K562 (cell line): ENCODE measurements around the gene RFX3. TPM values are rescaled to one million over a fixed set of nuclear protein-coding genes. Genes with fewer than 3 reads are reported as not detected.

Experiments
- ATAC-seq: fragments of 200-7000 bp; cut with Tn5 transposase; 3 replicates; pipeline ENCODE4 v1.9.1; 2020; ENCODE audit warnings: moderate library complexity
- BruUV-seq: library from RNA; stranded (reverse); fragments of 400-500 nt; replicated peaks from 2 replicates; lab custom pipeline; 2021; lab: Mats Ljungman, UMichigan
- CTCF ChIA-PET: fragments of 300-600 bp; formaldehyde crosslinking; extraction: SDS; loops from one replicate; lab custom pipeline; 2021; ENCODE audit warnings: low intra/inter-chr PET ratio; lab: Yijun Ruan, JAX
- POLR2A ChIA-PET: fragments of 300-600, 350-650 bp; sonication (Branson Sonifier 250); formaldehyde crosslinking; extraction: SDS; loops from one replicate; lab custom pipeline; 2021; ENCODE audit warnings: antibody characterized with exemption, inconsistent platforms; lab: Yijun Ruan, JAX
- DNase-seq, 4 experiments: peaks; one replicate each; pipeline versions ENCODE4 v3.0.0 to v3.0.0-alpha.2; 2011 to 2018; ENCODE audit warnings: low spot score in 3 of 4, mixed read lengths in 3 of 4; ENCODE audit errors: extremely low read depth in 1 of 4
- FAIRE-seq: peaks from 2 replicates; lab custom pipeline; 2011; peaks lifted over from hg19 to GRCh38; lab: Jason Lieb, UNC
- H2AFZ ChIP-seq: 2 replicates; pipeline ENCODE4 v1.6.0; 2011; ENCODE audit warnings: low read depth, low read length, control low read depth, inconsistent platforms
- H3K27ac ChIP-seq: fragments of 200-600 bp; 3 replicates; pipeline ENCODE4 v1.8.0; 2011; ENCODE audit warnings: low read depth, mild to moderate bottlenecking, control low read depth, inconsistent platforms, low read length, moderate library complexity, mixed read lengths; ENCODE audit errors: extremely low read depth
- H3K27me3 ChIP-seq, 2 experiments: fragments of 300-600 bp in 1 of 2; 2 replicates in 1 of 2; 3 replicates in 1 of 2; pipeline versions ENCODE4 v1.6.0 to v1.8.0; 2011; ENCODE audit warnings: inconsistent platforms in 2 of 2, low read length in 2 of 2, mild to moderate bottlenecking in 1 of 2, mixed read lengths in 1 of 2, moderate library complexity in 1 of 2; ENCODE audit not compliant: control insufficient read depth in 2 of 2, insufficient read depth in 2 of 2
- H3K36me3 ChIP-seq: fragments of 300-600 bp; 3 replicates; pipeline ENCODE4 v1.8.0; 2011; ENCODE audit warnings: mild to moderate bottlenecking, low read length, inconsistent platforms; ENCODE audit not compliant: control insufficient read depth, insufficient read depth
- H3K4me1 ChIP-seq, 2 experiments: fragments of 200-600 bp in 1 of 2; replicated peaks in 1 of 2; 2 replicates in 1 of 2; 3 replicates in 1 of 2; pipeline versions ENCODE4 v1.5.1 to v1.8.0; 2011; ENCODE audit warnings: inconsistent platforms in 2 of 2, low read length in 2 of 2, mild to moderate bottlenecking in 1 of 2, mixed read lengths in 1 of 2, moderate library complexity in 1 of 2; ENCODE audit not compliant: control insufficient read depth in 2 of 2, insufficient read depth in 2 of 2
- H3K4me2 ChIP-seq: 2 replicates; pipeline ENCODE4 v1.6.1; 2011; ENCODE audit warnings: low read length, control low read depth, inconsistent platforms, mixed read lengths; ENCODE audit not compliant: insufficient read depth
- H3K4me3 ChIP-seq: fragments of 200-600 bp; sonication (generic), shearing (Covaris generic); 2 replicates; pipeline ENCODE4 v1.5.1; 2016; ENCODE audit warnings: control low read depth, inconsistent platforms
- H3K79me2 ChIP-seq: fragments of 200-600 bp; 3 replicates; pipeline ENCODE4 v1.8.0; 2011; ENCODE audit warnings: low read length, inconsistent platforms; ENCODE audit not compliant: control insufficient read depth, insufficient read depth
- H3K9ac ChIP-seq, 2 experiments: 2 replicates each; pipeline versions ENCODE4 v1.6.0 to v1.6.1; 2011; ENCODE audit warnings: low read depth in 2 of 2, low read length in 2 of 2, control low read depth in 1 of 2, inconsistent platforms in 1 of 2, mild to moderate bottlenecking in 1 of 2, mixed read lengths in 1 of 2; ENCODE audit not compliant: insufficient read depth in 1 of 2
- H3K9me1 ChIP-seq: one replicate; pipeline ENCODE4 v1.6.0; 2011; ENCODE audit warnings: inconsistent platforms, mild to moderate bottlenecking, low read length, moderate library complexity; ENCODE audit not compliant: control insufficient read depth, insufficient read depth
- H3K9me3 ChIP-seq: replicated peaks from 2 replicates; pipeline ENCODE4 v1.5.1; 2011; ENCODE audit warnings: low read depth, low read length, inconsistent platforms; ENCODE audit not compliant: control insufficient read depth, insufficient read depth
- H4K20me1 ChIP-seq: replicated peaks from 2 replicates; pipeline ENCODE4 v1.6.1; 2011; ENCODE audit warnings: low read length, inconsistent platforms, mixed read lengths; ENCODE audit not compliant: control insufficient read depth, insufficient read depth
- ARID1B ChIP-seq: fragments of 450-650 bp; IDR thresholded peaks from 2 replicates; pipeline ENCODE4 v1.6.1; 2016; ENCODE audit warnings: antibody characterized with exemption, mild to moderate bottlenecking, inconsistent platforms
- ATF4 ChIP-seq: fragments of 450-650 bp; formaldehyde crosslinking; IDR thresholded peaks from 2 replicates; pipeline ENCODE4 v1.4.0; 2022; ENCODE audit warnings: mild to moderate bottlenecking, moderate library complexity
- BRF2 ChIP-seq: IDR thresholded peaks from 3 replicates; pipeline ENCODE4 v1.6.1; 2011; ENCODE audit warnings: borderline replicate concordance, mild to moderate bottlenecking; ENCODE audit not compliant: insufficient read length, insufficient read depth
- CSDE1 ChIP-seq, 2 experiments: fragments of 450-650 bp; IDR thresholded peaks; 2 replicates each; pipeline ENCODE4 v1.6.1; 2016; ENCODE audit warnings: mild to moderate bottlenecking in 1 of 2
- HNRNPL ChIP-seq: fragments of 200-400 bp; formaldehyde crosslinking; IDR thresholded peaks from 2 replicates; pipeline ENCODE4 v1.6.1; 2017; ENCODE audit warnings: low read depth, mild to moderate bottlenecking, low read length
- IRF2 ChIP-seq: sonication (generic); formaldehyde crosslinking; IDR thresholded peaks from 2 replicates; pipeline ENCODE4 v1.8.1; 2022; ENCODE audit warnings: mild to moderate bottlenecking, missing genetic modification reagents
- L3MBTL2 ChIP-seq: fragments of 450-650 bp; IDR thresholded peaks from 2 replicates; pipeline ENCODE4 v1.6.1; 2016; ENCODE audit warnings: mild to moderate bottlenecking, moderate library complexity
- PKNOX1 ChIP-seq: fragments of 450-650 bp; IDR thresholded peaks from 2 replicates; pipeline ENCODE4 v1.6.1; 2016
- POLR3A ChIP-seq: IDR thresholded peaks from 2 replicates; pipeline ENCODE4 v1.6.1; 2011; ENCODE audit warnings: borderline replicate concordance, mild to moderate bottlenecking, moderate library complexity; ENCODE audit not compliant: insufficient read length, insufficient read depth; ENCODE audit errors: extremely low read depth
- PREB ChIP-seq: sonication (generic); formaldehyde crosslinking; IDR thresholded peaks from 2 replicates; pipeline ENCODE4 v1.8.1; 2023; ENCODE audit warnings: mild to moderate bottlenecking, missing genetic modification reagents
- PURB ChIP-seq: sonication (generic); formaldehyde crosslinking; IDR thresholded peaks from 2 replicates; pipeline ENCODE4 v1.9.0; 2021; ENCODE audit warnings: low read depth, mild to moderate bottlenecking, missing genetic modification reagents
- SFPQ ChIP-seq: fragments of 200-400 bp; formaldehyde crosslinking; IDR thresholded peaks from 2 replicates; pipeline ENCODE4 v1.6.1; 2017; ENCODE audit warnings: mild to moderate bottlenecking, low read depth, low read length, moderate library complexity
- SP2 ChIP-seq: IDR thresholded peaks from 2 replicates; pipeline ENCODE4 v1.6.1; 2011; ENCODE audit warnings: mild to moderate bottlenecking, low read depth, low read length, moderate library complexity; ENCODE audit not compliant: poor library complexity, severe bottlenecking; ENCODE audit errors: extremely low read depth
- TAF9B ChIP-seq: fragments of 450-650 bp; IDR thresholded peaks from 2 replicates; pipeline ENCODE4 v1.6.1; 2018; ENCODE audit warnings: mild to moderate bottlenecking; ENCODE audit not compliant: partially characterized antibody
- XRCC3 ChIP-seq: fragments of 450-650 bp; IDR thresholded peaks from 2 replicates; pipeline ENCODE4 v1.6.1; 2017; ENCODE audit warnings: mild to moderate bottlenecking, moderate library complexity
- ZBTB1 ChIP-seq: sonication (generic); formaldehyde crosslinking; IDR thresholded peaks from 2 replicates; pipeline ENCODE4 v1.8.1; 2023; ENCODE audit warnings: missing genetic modification reagents, low read depth, mild to moderate bottlenecking, borderline replicate concordance
- ZKSCAN1 ChIP-seq: fragments of 150-350 bp; IDR thresholded peaks from 2 replicates; pipeline ENCODE4 v1.6.1; 2016; ENCODE audit warnings: low read depth, low read length
- in situ Hi-C: fragments of 300-500 bp; cut with MboI; formaldehyde crosslinking; loops from 4 replicates; pipeline ENCODE4 v1.15.0; 2018; ENCODE audit warnings: inconsistent platforms, mixed read lengths
- intact Hi-C: fragments of 100-400 bp; cut with micrococcal nuclease; formaldehyde crosslinking; loops from 2 replicates; pipeline ENCODE4 v1.14.2; 2022
- polyA plus RNA-seq, 8 experiments: library from polyadenylated mRNA; depleted of rRNA in 4 of 8; stranded (reverse) in 5 of 8; unstranded in 3 of 8; fragments of >200 nt; fragmentation: Nextera tagmentation in 2 of 8; fragmentation: Illumina TruSeq in 1 of 8; extraction: Ambion mirVana in 2 of 8; extraction: Trizol in 1 of 8; gene quantifications; 2 replicates each; pipeline versions ENCODE4 v1.2.1 to v1.2.3, GENCODE V29; 2011 to 2014; ENCODE audit warnings: inconsistent platforms in 1 of 8, missing spikeins in 1 of 8
- total RNA-seq, 7 experiments: library from RNA; depleted of rRNA in 6 of 7; stranded (reverse); fragments of >200 nt in 6 of 7; fragmentation: Illumina TruSeq in 2 of 7; extraction: Trizol in 2 of 7; gene quantifications; 2 replicates each; pipeline versions ENCODE4 v1.2.1 to v1.2.3, GENCODE V29; 2011 to 2021; ENCODE audit warnings: low replicate concordance in 1 of 7

The RFX3 gene
- total and polyA plus RNA-seq, 9 of the 15 experiments (the other 6 are each of a cell fraction or from before 2014, with no cell fraction given): 0.86 to 4.9 (median 2.0) TPM

GRCh38 chr9:3447143-3447542 is 78.7 kb downstream of the RFX3 start (continued):
- TF ChIP-seq ZKSCAN1: no peak
- TF ChIP-seq SP2: no peak
- TF ChIP-seq ARID1B: no peak
- no peak for TF ChIP-seq HNRNPL
- no peak for TF ChIP-seq ZBTB1 (CRISPR knock-in tag)
- no peak for TF ChIP-seq BRF2
- TF ChIP-seq CSDE1 (IDR thresholded peaks at IDR 0.05): no peak
- TF ChIP-seq XRCC3: no peak
- TF ChIP-seq L3MBTL2: no peak
- TF ChIP-seq, all 486 proteins: peak for 0

GRCh38 chr9:3446313-3446712 is 79.5 kb downstream of the RFX3 start:
- H3K9me3 ChIP-seq: no peaks in the 10 kb centered on the region
- no peaks in the 10 kb centered on the region for H3K79me2 ChIP-seq
- no TSS peak for BruUV-seq
- no peak overlapping the region for H3K4me2 ChIP-seq
- no peak overlapping the region for H3K4me3 ChIP-seq
- H3K27ac ChIP-seq: no peak overlapping the region
- ChIA-PET CTCF (no interaction called here), POLR2A (no interaction called here)
- H3K36me3 ChIP-seq: no peaks in the 10 kb centered on the region
- FAIRE-seq: no peak
- ATAC-seq: no peak
- no peaks in the 10 kb centered on the region for H3K27me3 ChIP-seq
- in situ Hi-C loops (no loop called here), intact Hi-C loops (no loop called here)
- DNase-seq: no peak
- H3K9ac ChIP-seq: no peak overlapping the region
- no peaks in the 10 kb centered on the region for H3K9me1 ChIP-seq
- no peaks in the 10 kb centered on the region for H4K20me1 ChIP-seq
- no peak overlapping the region for H2AFZ ChIP-seq
- H3K4me1 ChIP-seq: no peaks in the 10 kb centered on the region
- TF ChIP-seq SFPQ (no peak), IRF2 (CRISPR knock-in tag) (no peak), PURB (no peak), TAF9B (no peak), POLR3A (no peak), PKNOX1 (no peak), PREB (CRISPR knock-in tag) (no peak), ATF4 (CRISPR knock-in tag) (no peak)
